HG03135 (cell line): ENCODE measurements around the gene SPATS2.

ENCODE experiments used
- ATAC-seq: cut with Tn5 transposase; IDR thresholded peaks from one replicate; pipeline ENCODE4 v1.9.1; 2021; ENCODE audit warnings: mild to moderate bottlenecking, moderate library complexity; ENCODE audit not compliant: unreplicated experiment

Gene SPATS2

GRCh38 chr12:49538510-49539403, 171.5 kb downstream of the SPATS2 start, which contains the start of gene KCNH3:
Gene KCNH3, plus strand, starts transcription at chr12:49539030. Its CDS starts 387 bp downstream, at chr12:49539417.
- ATAC-seq, result peak; percentile 76

DNA sequence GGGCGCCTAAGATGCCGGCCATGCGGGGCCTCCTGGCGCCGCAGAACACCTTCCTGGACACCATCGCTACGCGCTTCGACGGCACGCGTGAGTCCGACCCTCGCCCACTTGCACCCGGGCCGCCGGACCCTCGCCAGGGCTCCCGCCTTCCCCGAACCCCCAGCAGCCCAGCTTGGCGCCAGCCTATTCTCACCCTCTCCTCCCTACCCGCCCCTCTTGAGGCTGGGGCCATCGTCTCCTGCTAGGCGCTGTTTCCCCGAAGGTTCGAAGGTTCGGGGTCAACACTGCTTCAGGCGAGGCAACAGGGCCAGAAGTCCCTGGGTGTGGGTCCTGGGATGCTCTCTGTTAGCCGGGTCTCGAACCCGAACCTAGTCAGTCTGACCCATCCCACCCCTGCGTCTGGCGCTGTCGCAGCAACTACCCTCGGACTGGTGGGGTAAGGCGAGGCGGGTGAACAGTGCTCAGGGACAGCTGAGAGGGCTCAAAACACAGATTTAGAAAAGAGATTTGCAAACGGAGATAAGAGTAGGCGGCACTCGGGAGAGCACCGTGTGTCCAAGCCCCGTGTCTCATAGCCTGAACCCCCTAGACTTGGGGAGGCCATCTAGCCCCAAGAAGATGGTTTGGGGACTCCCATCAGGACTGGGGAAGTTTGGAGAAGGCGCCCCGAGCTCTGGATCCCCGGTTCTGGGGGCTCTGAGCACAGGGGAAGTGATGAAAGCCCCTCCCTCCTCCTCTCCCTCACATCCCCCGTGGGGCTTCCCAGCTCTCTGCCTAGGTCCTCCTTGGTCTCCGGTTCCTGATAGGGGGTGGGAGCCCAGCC, 172.4 kb downstream of the SPATS2 start:
- no peak for ATAC-seq

DNA sequence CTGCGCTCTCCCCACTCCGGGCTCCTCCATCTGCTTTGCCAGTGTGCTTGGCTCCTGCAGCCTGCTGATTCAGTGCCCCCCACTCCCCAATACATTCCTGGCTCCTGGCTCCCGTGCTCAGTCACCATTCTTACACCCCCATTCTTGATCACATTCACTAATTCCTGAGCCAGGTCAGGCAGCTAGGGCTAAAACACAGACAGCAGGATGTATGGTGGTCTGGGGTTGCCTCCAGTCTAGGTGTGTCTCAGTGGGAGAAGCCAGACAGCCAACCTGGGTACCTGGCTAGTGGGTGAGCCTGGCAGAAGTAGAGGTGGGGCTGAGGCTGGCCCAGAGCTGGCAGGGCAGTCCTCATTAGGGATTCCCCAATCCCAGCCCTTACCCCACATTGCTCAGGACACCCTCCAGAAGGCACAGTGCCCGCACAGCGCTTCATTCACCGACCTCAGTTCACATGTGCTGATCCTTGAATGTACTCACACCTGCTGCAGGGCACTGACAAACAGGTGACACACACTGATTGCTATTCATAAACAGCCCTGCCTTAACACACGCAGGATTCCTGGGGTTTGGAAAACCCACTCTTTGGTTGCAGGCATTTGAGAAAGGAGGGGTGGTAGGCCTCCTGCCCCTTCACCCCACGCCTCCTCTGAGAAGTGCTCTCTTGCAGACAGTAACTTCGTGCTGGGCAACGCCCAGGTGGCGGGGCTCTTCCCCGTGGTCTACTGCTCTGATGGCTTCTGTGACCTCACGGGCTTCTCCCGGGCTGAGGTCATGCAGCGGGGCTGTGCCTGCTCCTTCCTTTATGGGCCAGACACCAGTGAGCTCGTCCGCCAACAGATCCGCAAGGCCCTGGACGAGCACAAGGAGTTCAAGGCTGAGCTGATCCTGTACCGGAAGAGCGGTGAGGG, 173.2 kb downstream of the SPATS2 start:
- no peak for ATAC-seq

- no peak for ATAC-seq
These were observed 174.0 kb downstream of the SPATS2 start for GRCh38 chr12:49541140-49541861.

DNA sequence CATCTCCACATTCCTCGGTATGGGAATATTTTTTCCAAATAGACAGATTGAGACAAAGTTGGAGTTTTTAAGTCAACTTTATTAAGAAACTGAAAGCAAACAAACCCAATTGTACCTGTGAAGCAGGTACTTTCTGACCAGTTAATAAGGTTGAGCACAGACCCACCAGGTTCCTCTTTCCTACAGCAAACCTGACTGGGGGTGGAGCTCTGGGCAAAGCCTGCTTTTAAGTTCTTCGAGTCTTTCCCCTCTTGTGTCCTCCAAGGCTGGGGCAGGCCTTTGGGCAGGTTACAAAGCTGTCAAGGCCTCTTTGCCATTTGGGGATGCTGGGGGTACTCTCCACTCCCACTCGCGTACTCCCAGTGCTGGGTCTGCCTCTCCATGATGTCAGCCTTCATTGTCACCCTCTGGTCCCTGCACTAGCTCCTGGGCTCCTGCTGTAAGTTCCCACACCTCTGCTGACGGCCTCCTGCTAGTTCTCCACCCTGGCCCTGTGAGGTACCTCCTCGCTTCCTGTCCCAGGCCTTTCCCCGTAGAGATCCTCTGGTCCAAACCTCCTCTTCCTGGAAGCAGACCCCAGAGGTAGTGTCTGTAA, 174.7 kb downstream of the SPATS2 start:
- no peak for ATAC-seq

DNA sequence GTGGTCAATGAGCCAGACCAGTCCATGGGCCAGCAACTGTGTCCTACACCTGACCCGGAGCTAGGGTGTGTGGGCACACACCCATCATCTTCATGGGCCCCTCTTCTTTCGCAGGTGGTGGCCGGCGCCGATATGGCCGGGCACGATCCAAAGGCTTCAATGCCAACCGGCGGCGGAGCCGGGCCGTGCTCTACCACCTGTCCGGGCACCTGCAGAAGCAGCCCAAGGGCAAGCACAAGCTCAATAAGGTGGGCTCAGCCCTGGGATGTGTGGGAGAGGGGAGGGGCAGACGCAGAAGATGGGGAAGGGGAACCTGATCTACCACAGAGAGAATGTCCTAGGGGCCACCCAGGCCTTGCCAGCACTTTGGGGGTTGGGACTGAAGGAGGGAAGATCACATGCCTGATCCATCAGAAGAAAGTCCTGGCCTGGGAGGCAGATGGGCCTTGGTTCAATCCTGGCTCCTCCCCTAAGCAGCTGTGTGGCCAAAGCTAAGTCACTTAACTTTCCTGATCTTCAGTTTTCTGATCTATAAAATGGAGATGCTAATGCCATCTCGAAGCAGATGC, 175.4 kb downstream of the SPATS2 start:
- ATAC-seq, result no peak

DNA sequence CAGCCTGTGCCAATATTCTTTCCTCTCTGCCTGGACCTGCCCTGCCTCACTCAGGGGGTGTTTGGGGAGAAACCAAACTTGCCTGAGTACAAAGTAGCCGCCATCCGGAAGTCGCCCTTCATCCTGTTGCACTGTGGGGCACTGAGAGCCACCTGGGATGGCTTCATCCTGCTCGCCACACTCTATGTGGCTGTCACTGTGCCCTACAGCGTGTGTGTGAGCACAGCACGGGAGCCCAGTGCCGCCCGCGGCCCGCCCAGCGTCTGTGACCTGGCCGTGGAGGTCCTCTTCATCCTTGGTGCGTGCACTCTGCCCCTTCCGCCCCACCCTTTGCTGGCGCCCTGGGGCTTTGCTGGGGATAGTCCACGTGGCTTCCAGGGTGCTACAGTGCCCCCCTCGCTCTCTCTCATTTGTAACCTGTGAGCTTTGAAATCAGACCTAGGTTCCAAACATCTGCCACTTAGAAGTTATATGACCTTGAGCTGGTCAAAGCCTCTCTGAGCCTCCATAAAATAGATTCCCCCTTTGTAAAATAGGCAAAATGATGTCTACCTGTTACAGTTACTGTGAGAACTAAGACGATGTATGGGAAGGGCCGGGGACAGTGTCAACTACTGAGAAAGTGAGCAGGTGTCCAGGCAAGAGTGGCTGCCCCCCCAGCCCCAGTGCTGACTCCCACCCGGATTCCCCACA, 176.1 kb downstream of the SPATS2 start:
- no peak for ATAC-seq

DNA sequence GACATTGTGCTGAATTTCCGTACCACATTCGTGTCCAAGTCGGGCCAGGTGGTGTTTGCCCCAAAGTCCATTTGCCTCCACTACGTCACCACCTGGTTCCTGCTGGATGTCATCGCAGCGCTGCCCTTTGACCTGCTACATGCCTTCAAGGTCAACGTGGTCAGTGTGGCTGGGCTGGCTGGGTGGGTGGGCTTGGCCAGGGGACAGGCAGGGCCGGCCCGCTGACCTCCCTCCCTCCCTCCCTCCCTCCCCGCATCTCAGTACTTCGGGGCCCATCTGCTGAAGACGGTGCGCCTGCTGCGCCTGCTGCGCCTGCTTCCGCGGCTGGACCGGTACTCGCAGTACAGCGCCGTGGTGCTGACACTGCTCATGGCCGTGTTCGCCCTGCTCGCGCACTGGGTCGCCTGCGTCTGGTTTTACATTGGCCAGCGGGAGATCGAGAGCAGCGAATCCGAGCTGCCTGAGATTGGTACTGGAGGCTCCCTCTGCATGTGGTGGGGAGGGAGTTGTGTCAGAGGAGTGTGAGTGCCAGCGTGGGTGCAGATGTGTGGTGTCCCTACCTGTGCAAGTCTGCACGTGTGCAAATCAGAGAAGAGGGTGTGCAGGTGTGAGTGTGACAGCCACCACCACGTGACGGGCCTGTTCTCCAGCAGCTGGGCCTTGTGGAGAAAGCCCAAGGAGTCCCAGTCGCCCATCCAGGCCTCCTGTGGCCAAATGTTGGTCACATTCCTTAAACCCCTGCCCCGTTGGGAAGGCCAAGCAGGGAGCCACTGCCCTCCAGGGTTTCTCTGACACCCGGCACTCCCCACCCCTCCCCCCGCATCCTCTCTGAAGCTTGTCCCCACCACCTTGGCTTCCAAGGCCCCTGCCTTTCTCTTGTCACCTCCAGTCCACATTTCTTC, 176.9 kb downstream of the SPATS2 start:
- ATAC-seq, result no peak

DNA sequence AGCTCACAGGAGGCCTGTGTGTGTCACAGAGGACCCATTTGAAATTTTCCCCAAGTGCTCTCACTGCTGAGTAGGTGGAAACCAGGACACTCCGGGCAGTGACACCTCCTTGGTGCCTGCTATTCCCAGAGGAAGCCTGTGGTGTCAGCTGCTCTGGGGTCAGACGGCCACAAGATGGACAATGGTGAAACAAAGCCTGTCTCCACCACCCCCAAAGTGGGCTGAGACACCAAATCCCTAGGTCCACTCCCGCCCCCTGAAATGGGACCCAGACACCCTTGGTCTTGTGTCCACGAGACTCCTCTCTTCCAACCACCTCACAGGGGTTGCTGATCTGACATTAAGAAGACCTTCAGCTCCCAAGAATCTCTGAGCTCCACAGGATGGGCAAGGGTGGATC, 178.6 kb downstream of the SPATS2 start:
- ATAC-seq, result no peak

DNA sequence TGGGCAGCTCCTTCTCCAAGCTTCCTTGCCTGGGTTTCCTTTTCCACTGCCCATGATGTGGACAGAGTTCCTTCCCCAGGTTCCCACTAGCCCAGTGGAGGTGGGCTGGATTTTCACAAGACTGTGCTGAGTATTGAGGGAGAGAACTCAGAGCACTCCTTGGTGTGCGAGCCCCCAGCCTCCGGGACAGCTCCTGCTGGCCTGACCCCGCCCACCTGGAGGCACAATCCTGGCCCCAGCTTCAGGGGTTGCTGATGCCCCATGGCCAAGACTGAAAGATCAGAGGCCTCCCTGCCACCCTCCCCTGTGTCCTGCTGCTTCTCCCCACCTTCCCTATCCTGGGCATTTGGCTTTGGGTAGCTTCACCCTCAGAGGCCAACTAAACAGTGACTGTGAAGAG, 179.2 kb downstream of the SPATS2 start:
- ATAC-seq, result no peak

- no peak for ATAC-seq
These were observed 179.9 kb downstream of the SPATS2 start for GRCh38 chr12:49547090-49547690.

DNA sequence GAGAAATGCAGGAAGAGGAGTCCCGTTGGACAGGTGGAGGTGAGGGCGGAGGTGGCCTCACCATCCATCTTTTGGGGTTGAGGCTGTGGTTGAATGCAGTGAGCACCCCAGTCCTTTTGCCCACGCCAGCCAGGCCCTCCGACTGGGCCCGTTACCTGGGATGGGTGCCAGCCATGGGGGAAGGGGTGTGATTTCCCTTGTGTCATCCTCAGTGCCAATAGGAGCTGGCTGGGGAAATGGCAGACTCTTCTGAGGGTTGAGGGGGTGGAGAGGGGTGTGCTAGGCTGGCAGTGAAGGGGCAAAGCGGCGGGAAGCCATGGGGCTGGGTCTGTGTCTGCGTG, 181.2 kb downstream of the SPATS2 start:
- no peak for ATAC-seq

DNA sequence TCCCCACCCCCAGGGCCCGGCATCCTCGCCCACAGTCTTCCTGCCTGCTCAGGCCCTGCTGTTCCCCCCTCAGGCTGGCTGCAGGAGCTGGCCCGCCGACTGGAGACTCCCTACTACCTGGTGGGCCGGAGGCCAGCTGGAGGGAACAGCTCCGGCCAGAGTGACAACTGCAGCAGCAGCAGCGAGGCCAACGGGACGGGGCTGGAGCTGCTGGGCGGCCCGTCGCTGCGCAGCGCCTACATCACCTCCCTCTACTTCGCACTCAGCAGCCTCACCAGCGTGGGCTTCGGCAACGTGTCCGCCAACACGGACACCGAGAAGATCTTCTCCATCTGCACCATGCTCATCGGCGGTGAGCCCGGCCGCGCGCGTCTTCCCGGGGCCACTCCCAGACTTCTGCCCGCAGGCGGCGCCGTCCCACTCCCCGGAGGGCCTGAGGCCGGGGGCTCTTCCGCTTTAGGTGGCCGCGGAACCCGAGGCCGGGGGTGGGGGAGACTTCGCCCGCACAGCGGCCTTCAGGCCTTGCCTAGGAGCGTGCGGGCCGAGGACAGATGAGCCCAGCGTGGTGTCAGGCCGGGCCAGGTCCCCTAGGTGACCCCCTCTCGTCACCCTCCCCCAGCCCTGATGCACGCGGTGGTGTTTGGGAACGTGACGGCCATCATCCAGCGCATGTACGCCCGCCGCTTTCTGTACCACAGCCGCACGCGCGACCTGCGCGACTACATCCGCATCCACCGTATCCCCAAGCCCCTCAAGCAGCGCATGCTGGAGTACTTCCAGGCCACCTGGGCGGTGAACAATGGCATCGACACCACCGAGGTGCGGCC, 181.8 kb downstream of the SPATS2 start:
- ATAC-seq, result no peak

DNA sequence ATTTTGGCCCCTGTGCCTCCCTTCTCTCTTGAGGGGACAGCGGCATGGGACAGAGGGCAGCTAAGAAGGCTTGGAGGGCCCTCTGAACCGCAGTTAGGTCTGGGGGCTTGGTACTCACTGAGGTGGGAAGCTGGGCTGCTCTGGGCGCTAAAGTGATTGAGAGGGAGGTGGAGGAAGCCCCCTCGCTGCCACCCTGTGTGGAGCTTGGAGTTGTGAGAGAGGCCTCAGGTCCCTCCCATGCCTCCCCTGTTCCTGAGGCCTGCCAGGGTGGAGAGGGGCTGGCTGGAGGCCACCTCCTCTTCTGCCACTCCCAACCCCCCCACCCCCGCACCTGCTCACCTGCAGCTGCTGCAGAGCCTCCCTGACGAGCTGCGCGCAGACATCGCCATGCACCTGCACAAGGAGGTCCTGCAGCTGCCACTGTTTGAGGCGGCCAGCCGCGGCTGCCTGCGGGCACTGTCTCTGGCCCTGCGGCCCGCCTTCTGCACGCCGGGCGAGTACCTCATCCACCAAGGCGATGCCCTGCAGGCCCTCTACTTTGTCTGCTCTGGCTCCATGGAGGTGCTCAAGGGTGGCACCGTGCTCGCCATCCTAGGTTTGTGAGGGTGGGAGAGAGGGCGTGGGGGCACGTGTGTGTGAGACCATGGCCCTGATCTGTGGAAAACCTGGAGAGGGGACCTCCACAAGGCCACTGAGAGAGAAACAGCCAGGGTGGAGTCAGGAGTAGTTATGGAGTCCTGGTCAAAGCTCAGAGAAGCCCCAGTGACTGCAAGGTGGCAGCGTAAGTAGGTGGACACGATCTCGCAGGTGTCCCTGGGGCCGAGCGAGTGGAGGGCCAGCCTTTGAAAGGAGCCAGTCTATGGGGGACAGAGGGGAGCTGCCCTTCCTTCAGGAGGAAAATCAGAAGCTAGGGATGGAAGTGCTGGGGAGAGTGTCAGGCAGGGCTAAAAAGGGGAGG, 182.8 kb downstream of the SPATS2 start:
- no peak for ATAC-seq

DNA sequence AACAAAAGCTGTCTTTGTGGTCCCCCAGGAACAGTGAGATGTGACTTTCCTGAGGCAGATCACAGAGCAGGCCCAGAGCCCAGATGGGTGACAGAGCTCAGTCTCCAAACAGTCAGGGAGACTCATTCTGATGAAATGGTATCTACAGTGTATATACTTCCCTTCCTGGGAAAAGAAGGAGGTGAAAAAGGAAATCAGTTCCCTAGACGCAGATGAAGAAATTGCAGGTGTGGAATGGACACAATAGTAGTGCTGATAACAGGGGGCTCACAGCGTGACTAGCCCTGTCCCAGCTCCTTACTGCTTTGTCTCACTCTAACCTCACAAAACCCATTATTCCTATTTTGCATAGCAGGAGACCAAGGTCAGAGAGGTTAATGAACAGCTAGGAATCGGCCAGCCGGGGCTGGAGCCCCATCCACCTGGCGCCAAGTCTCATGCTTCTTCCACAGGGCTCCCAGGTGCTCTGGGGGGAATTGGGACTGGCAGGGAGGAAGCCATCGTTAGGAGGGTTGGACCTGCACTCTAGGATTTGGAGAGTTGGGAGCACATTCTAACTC, 183.5 kb downstream of the SPATS2 start:
- ATAC-seq, result no peak
